Measurements from ENCODE around the gene SPSB3.

The SPSB3 gene

DNA sequence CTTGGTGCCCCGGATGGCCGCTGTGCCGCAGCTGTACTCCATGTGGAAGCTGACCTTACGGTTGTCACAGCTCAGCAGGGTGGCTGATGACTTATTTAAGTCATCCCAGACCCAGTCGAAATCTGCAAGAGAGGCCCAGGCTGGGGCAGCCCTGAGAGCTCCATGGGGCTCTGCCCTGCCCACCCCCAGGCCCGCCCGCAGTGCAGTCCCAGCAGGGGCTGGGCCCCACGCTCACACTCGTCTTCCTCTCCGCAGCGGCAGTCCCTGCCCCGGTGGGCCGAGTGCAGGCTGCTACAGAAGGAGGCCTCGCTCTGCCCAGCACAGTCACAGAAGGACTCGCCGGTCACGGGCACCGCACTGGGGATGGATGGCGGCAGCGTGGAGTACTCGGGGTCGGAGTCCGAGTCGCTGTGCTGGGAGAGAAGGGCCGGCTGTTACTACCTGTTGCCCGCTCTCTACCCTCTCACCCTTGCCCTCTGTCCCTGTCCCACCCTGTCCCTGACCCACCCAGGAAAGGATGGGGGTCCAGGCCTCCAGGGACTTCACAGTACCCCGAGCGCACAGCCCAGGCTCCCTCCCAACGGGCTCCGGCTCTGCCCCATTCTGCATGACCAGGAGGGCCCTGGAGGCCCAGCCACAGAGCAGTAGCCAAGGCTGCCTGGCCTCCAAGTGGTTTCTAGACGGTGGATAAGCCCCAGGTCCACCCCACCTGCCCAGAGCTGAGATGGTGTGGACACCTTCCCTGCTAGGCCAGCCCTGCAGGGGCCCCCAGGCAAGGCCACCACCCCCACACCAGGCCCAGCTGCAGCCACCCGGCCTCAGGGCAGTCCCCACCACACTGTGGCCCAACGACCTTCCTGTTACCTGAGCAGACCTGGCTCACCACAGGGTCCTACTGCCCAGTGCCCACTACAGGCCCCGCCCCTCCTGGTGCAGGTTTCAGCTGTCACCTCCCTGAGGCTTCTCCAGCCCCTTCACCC lies 3.9 kb downstream of the SPSB3 start:
- TF ChIP-seq, protein P1, sequence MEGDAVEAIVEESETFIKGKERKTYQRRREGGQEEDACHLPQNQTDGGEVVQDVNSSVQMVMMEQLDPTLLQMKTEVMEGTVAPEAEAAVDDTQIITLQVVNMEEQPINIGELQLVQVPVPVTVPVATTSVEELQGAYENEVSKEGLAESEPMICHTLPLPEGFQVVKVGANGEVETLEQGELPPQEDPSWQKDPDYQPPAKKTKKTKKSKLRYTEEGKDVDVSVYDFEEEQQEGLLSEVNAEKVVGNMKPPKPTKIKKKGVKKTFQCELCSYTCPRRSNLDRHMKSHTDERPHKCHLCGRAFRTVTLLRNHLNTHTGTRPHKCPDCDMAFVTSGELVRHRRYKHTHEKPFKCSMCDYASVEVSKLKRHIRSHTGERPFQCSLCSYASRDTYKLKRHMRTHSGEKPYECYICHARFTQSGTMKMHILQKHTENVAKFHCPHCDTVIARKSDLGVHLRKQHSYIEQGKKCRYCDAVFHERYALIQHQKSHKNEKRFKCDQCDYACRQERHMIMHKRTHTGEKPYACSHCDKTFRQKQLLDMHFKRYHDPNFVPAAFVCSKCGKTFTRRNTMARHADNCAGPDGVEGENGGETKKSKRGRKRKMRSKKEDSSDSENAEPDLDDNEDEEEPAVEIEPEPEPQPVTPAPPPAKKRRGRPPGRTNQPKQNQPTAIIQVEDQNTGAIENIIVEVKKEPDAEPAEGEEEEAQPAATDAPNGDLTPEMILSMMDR (conservative IDR thresholded peaks at IDR 0.05), result no peak
- peak overlapping the region; percentile 77; the same call in 1 of the 2 replicates for H3K27ac ChIP-seq

DNA sequence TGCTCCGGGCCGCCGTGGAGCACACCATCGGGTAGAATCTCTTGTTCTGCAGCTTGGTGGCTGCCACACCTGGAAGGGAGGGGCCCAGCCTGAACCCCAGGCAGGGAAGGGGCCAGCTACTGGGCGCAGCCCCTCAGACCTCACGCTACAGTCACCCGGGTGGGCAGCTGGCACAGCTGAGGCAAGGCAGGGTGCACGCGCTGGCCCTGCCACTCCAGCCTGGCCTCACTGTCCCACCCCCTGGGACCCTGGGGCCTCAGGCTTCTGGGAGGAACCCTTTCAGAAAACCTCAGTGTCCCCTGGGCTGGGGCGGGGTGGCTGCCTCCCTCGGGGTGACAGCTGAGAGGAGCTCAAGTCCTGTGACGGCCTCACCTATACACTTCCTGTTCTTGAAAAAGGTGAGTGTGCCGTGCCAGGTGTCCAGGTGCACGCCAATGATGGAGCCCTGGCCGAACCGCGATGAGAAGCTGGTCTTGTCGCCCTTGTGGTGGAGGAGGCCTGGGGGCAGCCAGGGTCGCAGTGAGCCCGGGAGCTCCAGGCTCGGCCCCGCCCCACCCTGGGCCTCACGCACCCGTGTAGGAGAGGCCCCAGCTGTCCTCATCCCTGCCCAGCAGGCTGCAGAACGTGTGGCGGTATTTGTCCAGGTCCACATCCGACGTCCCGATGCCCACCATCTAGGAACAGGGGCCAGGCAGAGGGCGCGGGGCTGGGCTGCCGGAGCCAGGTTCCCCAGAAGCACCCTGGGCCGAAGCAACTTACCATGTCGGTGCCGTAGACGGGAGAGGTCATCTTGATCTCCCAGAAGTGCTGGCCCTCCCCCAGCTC lies 4.8 kb downstream of the SPSB3 start:
- H3K27ac ChIP-seq, result no peak overlapping the region
- TF ChIP-seq, protein P1 (conservative IDR thresholded peaks at IDR 0.05), result no peak

DNA sequence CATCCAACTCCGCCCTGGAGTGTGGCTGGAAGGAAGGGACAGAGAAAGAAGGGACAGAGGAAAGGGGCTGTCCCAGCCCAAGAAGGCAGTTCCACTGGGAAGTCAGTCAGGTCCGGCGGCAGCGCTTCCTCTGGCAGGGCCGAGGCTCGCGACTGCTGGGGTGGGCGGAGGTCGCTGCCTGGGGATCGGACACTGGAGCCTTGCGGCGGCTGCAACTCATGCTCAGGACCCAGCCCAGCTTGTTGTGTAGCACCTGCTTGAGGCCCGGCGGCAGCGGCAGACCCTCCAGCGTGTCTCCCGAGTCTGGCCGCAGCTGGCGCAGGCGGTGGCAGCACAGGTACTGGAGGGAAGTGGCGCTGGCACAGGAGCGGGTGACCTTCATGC lies 5.4 kb downstream of the SPSB3 start:
- TF ChIP-seq, protein P1 (conservative IDR thresholded peaks at IDR 0.05), result no peak

DNA sequence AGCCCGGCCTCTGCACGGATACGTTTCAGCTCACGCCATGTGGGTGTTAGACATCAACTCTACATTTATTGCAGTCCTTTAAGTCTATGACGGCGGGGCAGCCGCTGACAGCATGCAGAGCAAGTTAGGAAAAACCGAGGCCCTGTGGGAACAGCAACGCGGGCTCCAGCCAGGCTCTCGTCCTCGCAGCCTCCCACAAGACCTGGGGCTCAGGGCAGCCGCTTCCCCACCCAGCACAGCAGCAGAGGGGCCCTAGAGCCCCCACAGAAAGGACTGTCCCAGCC lies 5.8 kb downstream of the SPSB3 start:
- TF ChIP-seq, protein P1 (conservative IDR thresholded peaks at IDR 0.05), result no peak
- H3K27ac ChIP-seq, result no peak overlapping the region

More for the DNA sequence above, 5.4 kb downstream of the SPSB3 start:
- H3K27ac ChIP-seq, result no peak overlapping the region

DNA sequence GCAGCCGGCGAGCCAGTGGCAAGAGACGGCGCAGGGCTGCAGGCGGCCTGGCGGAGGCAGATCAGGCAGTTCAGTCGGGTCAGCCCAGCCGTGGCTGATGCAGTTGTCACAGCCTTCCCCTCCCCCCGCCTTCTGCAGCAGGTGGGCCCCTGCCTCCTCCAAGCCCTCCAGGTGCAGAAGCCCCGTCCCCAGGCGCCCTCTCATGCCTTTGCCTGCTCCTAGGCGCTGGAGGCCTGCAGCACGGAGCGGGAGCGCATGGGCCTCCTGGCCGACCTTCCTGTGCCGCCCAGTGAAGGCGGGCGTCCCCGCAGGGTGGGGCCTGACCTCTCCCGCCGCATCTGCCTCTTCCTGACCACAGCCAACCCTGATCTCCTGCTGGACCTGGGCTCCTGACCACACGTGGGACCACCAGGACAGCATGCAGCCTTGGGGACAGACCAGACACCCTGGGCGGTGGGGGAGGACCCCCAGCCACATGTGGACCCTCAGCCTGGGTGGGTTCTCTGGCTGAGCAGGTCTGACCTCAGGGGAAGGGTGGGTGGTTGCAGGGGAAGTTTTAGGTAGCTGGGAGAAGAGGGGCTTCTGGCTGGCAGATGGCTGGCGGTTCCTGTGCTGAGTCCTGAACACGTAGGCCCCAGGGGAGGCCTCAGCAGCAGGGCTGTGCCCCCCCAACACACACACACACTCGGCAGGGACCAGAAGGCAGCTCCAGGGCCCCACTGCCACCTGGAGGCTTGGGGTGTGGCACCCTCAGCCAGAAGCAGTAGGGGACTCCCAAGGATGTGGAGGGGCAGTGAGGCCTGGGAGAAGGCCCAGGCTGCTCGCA lies 6.3 kb downstream of the SPSB3 start:
- H3K27ac ChIP-seq, result no peak overlapping the region

DNA sequence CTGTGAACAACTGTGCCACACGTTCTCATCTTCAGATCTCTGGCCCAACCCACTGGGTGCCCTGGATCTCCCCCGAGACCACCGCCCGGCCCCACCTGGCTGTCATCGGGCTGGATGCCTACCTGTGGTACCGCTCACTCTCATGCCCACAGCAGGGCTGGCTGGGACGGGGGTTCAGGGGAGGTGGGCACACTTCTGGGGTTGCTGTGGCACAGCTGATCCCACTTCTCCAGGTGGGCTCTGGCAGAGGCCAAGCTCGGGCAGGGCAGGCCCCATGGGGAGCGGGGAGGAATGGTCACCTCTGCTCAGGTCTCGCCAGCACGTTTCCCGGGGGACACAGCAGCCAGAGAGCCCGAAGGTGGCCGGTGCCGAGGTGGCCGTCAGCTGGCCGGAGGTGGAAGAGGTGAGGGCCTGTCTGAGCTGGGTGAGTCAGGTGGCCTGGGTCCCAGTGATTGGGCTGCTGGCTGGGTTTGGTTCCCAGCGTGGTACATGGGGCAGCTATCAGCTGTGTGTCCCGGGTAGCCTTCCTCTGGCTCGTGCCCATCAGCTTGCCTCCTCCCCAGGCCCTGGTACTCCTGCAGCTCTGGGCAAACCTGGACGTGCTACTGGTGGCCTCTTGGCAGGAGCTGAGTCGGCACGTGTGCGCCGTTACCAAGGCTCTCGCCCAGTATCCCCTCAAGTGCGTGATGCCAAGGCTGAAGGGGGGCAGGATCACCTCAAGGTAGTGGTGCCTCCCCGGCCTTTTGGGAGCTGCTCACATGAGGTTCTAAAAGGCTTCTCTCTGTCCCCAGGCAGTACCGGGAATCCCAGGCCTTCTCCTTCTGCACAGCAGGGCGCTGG lies 7.1 kb downstream of the SPSB3 start:
- TF ChIP-seq, protein P1 (conservative IDR thresholded peaks at IDR 0.05), result no peak
- H3K27ac ChIP-seq, result peak overlapping the region; percentile 88; the same call in 1 of the 2 replicates

More for the DNA sequence above, 6.3 kb downstream of the SPSB3 start:
- TF ChIP-seq, protein P1 (conservative IDR thresholded peaks at IDR 0.05), result no peak

Measured in VCaP (cell line).